GM21526 (cell line): ENCODE results near the gene SUFU.

Experiments used
- ATAC-seq: cut with Tn5 transposase; IDR thresholded peaks from one replicate; pipeline ENCODE4 v1.9.1; 2021; ENCODE audit warnings: moderate library complexity; ENCODE audit not compliant: unreplicated experiment, low FRiP score

Gene SUFU

GRCh38 chr10:102588875-102589274 is 85.1 kb downstream of the SUFU start:
- ATAC-seq, result no peak

GRCh38 chr10:102593074-102593803 is 89.5 kb downstream of the SUFU start:
- no peak for ATAC-seq

- ATAC-seq, result no peak
These were observed 90.0 kb downstream of the SUFU start for GRCh38 chr10:102593804-102594079.

GRCh38 chr10:102595293-102595692 is 91.5 kb downstream of the SUFU start:
- ATAC-seq, result no peak

GRCh38 chr10:102595897-102596296 is 92.1 kb downstream of the SUFU start:
- no peak for ATAC-seq

GRCh38 chr10:102596506-102596971 is 92.8 kb downstream of the SUFU start:
- ATAC-seq, result no peak

GRCh38 chr10:102597131-102597991 is 93.6 kb downstream of the SUFU start:
- ATAC-seq, result no peak

- ATAC-seq, result no peak
These were observed 94.5 kb downstream of the SUFU start for GRCh38 chr10:102598243-102598642.

GRCh38 chr10:102599565-102600327 is 96.0 kb downstream of the SUFU start:
- ATAC-seq, result no peak

- ATAC-seq, result no peak
These were observed 97.0 kb downstream of the SUFU start for GRCh38 chr10:102600816-102601215.

GRCh38 chr10:102601639-102602038 is 97.9 kb downstream of the SUFU start:
- ATAC-seq, result no peak

- ATAC-seq, result no peak
These were observed 98.7 kb downstream of the SUFU start for GRCh38 chr10:102602272-102603045.

- no peak for ATAC-seq
These were observed 100.2 kb downstream of the SUFU start for GRCh38 chr10:102603946-102604345.

- no peak for ATAC-seq
These were observed 100.7 kb downstream of the SUFU start for GRCh38 chr10:102604439-102604841.

- ATAC-seq, result no peak
These were observed 101.9 kb downstream of the SUFU start for GRCh38 chr10:102605712-102606111.

- no peak for ATAC-seq
These were observed 104.7 kb downstream of the SUFU start for GRCh38 chr10:102608487-102608886.

- ATAC-seq, result no peak
These were observed 106.7 kb downstream of the SUFU start for GRCh38 chr10:102610441-102610887.

- ATAC-seq, result no peak
These were observed 107.8 kb downstream of the SUFU start for GRCh38 chr10:102611514-102612087.

GRCh38 chr10:102612964-102613275 is 109.1 kb downstream of the SUFU start:
- ATAC-seq, result no peak

GRCh38 chr10:102613286-102613685 is 109.5 kb downstream of the SUFU start:
- no peak for ATAC-seq
